Thyroid gland (tissue), 4 donors: Measurements from ENCODE around the gene TC2N. TPM values are rescaled to one million over a fixed set of nuclear protein-coding genes. Genes with fewer than 3 reads are reported as not detected.
"Not testable (repeated sequence)": the region's sequence is repeated elsewhere in the genome, so short reads cannot be mapped to it uniquely, and the experiment has no call there.

Experiments used
- DNase-seq, 2 donors: peaks; one replicate each; pipeline ENCODE4 v3.0.0-alpha.2; 2019
- H3K27ac ChIP-seq, 3 donors: fragments of 200-600 bp; sonication (generic); 1 replicate in 2 of 3; 2 replicates in 1 of 3; pipeline ENCODE4 v1.5.1; 2016 to 2019; ENCODE audit warnings: mild to moderate bottlenecking in 1 of 3, moderate library complexity in 1 of 3
- H3K27me3 ChIP-seq: fragments of 200-600 bp; sonication (generic); one replicate; pipeline ENCODE4 v1.5.1; 2019
- H3K36me3 ChIP-seq, 2 donors: fragments of 200-600 bp; sonication (generic); one replicate each; pipeline ENCODE4 v1.5.1; 2016 to 2019
- H3K4me1 ChIP-seq, 2 donors: fragments of 200-600 bp; sonication (generic); one replicate each; pipeline ENCODE4 v1.5.1; 2017 to 2019
- H3K4me3 ChIP-seq, 3 donors: fragments of 200-600 bp; sonication (generic); replicated peaks in 1 of 3; 1 replicate in 2 of 3; 2 replicates in 1 of 3; pipeline ENCODE4 v1.5.1; 2016; ENCODE audit warnings: mild to moderate bottlenecking in 1 of 3
- H3K9me3 ChIP-seq: fragments of 200-600 bp; sonication (generic); one replicate; pipeline ENCODE4 v1.5.1; 2017
- CTCF ChIP-seq, 6 experiments: fragments of 200-600 bp in 3 of 6; fragments of 450-650 bp in 3 of 6; sonication (generic) in 3 of 6; IDR thresholded peaks; one replicate each; pipeline ENCODE4 v1.5.1; 2016 to 2019; ENCODE audit warnings: antibody characterized with exemption in 6 of 6, mild to moderate bottlenecking in 2 of 6, inconsistent platforms in 1 of 6, moderate library complexity in 1 of 6
- POLR2A ChIP-seq, 2 donors: fragments of 450-650 bp; IDR thresholded peaks; one replicate each; pipeline ENCODE4 v1.6.1; 2017; ENCODE audit warnings: antibody characterized with exemption in 2 of 2, mild to moderate bottlenecking in 2 of 2, moderate library complexity in 1 of 2
- WGBS, 2 donors: methylation state at CpG; one replicate each; pipeline ENCODE4 v1.1.5; 2017; 5-methylcytosine and 5-hydroxymethylcytosine counted together
- intact Hi-C: fragments of 100-400 bp; cut with DNase I; formaldehyde crosslinking; loops from one replicate; pipeline ENCODE4 v1.15.1; 2023
- total RNA-seq, 4 donors: library from RNA; depleted of rRNA; stranded (reverse); fragments of >200 nt; gene quantifications; one replicate each; pipeline ENCODE4 v1.2.3, GENCODE V29; 2016

The TC2N gene
- total RNA-seq, 4 donors from 2014 or later, result 57.5 to 102 (median 78.0) TPM

- TF ChIP-seq CTCF (IDR thresholded peaks at IDR 0.05), result no peak
- no peak for TF ChIP-seq POLR2A (IDR thresholded peaks at IDR 0.05)
- intact Hi-C loops, result no loop called here
- Histone ChIP-seq H3K36me3 (no peaks in the 10 kb centered on the region), H3K9me3 (no peaks in the 10 kb centered on the region), H3K4me1 (no peaks in the 10 kb centered on the region), H3K27me3 (no peaks in the 10 kb centered on the region), H3K27ac (no peak overlapping the region), H3K4me3 (no peak overlapping the region)
- DNase-seq, result no peak
- 78 to 80% methylated on average over 2 of the region's 2 CpGs for WGBS, 2 donors
Measured at GRCh38 chr14:91854327-91854934, 12.9 kb downstream of the TC2N start.

GRCh38 chr14:91851563-91851962 is 15.8 kb downstream of the TC2N start:
- intact Hi-C loops, result no loop called here
- H3K9me3 ChIP-seq, result no peaks in the 10 kb centered on the region
- H3K4me3 ChIP-seq, result no peak overlapping the region
- no peaks in the 10 kb centered on the region for H3K4me1 ChIP-seq
- 0 to 26% methylated on average over 1 of the region's 1 CpG for WGBS, 2 donors
- H3K27ac ChIP-seq, result no peak overlapping the region
- TF ChIP-seq CTCF (IDR thresholded peaks at IDR 0.05) (no peak), POLR2A (IDR thresholded peaks at IDR 0.05) (no peak)
- no peaks in the 10 kb centered on the region for H3K27me3 ChIP-seq
- DNase-seq, result no peak
- H3K36me3 ChIP-seq, result no peaks in the 10 kb centered on the region

- Histone ChIP-seq H3K4me3 (no peak overlapping the region), H3K36me3 (no peaks in the 10 kb centered on the region), H3K27ac (no peak overlapping the region), H3K4me1 (no peaks in the 10 kb centered on the region), H3K9me3 (no peaks in the 10 kb centered on the region), H3K27me3 (no peaks in the 10 kb centered on the region)
- intact Hi-C loops, result no loop called here
- 83 to 85% methylated on average over 4 of the region's 4 CpGs for WGBS, 2 donors
- no peak for DNase-seq
- no peak for TF ChIP-seq CTCF (IDR thresholded peaks at IDR 0.05)
- no peak for TF ChIP-seq POLR2A (IDR thresholded peaks at IDR 0.05)
Measured at GRCh38 chr14:91848504-91849001, 18.8 kb downstream of the TC2N start.

GRCh38 chr14:91847693-91848092 is 19.6 kb downstream of the TC2N start:
- Histone ChIP-seq H3K9me3 (no peaks in the 10 kb centered on the region), H3K36me3 (no peaks in the 10 kb centered on the region), H3K4me3 (no peak overlapping the region), H3K4me1 (no peaks in the 10 kb centered on the region), H3K27ac (no peak overlapping the region), H3K27me3 (no peaks in the 10 kb centered on the region)
- intact Hi-C loops, result no loop called here
- no peak for DNase-seq
- TF ChIP-seq POLR2A (IDR thresholded peaks at IDR 0.05) (no peak), CTCF (IDR thresholded peaks at IDR 0.05) (no peak)
- 93 to 97% methylated on average over 1 of the region's 1 CpG for WGBS, 2 donors

- no peaks in the 10 kb centered on the region for H3K9me3 ChIP-seq
- no peak overlapping the region for H3K4me3 ChIP-seq
- H3K27me3 ChIP-seq, result no peaks in the 10 kb centered on the region
- no peaks in the 10 kb centered on the region for H3K4me1 ChIP-seq
- TF ChIP-seq POLR2A (IDR thresholded peaks at IDR 0.05) (no peak), CTCF (IDR thresholded peaks at IDR 0.05) (no peak)
- WGBS, 2 donors, result 83 to 85% methylated on average over 2 of the region's 2 CpGs
- no peaks in the 10 kb centered on the region for H3K36me3 ChIP-seq
- no peak overlapping the region for H3K27ac ChIP-seq
- intact Hi-C loops, result no loop called here
- no peak for DNase-seq
Measured at GRCh38 chr14:91845652-91846051, 21.7 kb downstream of the TC2N start.

GRCh38 chr14:91845056-91845455 is 22.3 kb downstream of the TC2N start:
- H3K4me3 ChIP-seq, DNase-seq, H3K4me1 ChIP-seq, H3K27me3 ChIP-seq, H3K36me3 ChIP-seq, H3K9me3 ChIP-seq, intact Hi-C loops, H3K27ac ChIP-seq: not testable (repeated sequence)
- 97 to 98% methylated on average over 8 of the region's 8 CpGs for WGBS, 2 donors
